ENCODE data around the gene PYM1. TPM values are rescaled to one million over a fixed set of nuclear protein-coding genes. Genes with fewer than 3 reads are reported as not detected.
"Not testable (repeated sequence)": the region's sequence is repeated elsewhere in the genome, so short reads cannot be mapped to it uniquely, and the experiment has no call there.

The PYM1 gene
- total RNA-seq, 6 experiments from 2014 or later: 16.5 to 36.4 (median 20.9) TPM

- Histone ChIP-seq H3K27ac (no peak overlapping the region), H3K36me3 (peaks cover 0 to 7% (median 0%) of the 10 kb centered on the region in 4 donors), H3K4me1 (peaks cover 0 to 19% (median 3%) of the 10 kb centered on the region in 4 donors), H3K27me3 (no peaks in the 10 kb centered on the region), H3K4me3 (no peak overlapping the region), H3K9me3 (no peaks in the 10 kb centered on the region)
- no peak for DNase-seq
- no peak for TF ChIP-seq POLR2A (IDR thresholded peaks at IDR 0.05)
- TF ChIP-seq CTCF (IDR thresholded peaks at IDR 0.05): no peak
- WGBS (ENCODE audit: insufficient coverage, low coverage, low lambda C conversion rate, missing lambda C conversion rate): 81% methylated on average over 3 of the region's 3 CpGs
- intact Hi-C loops (cut with DNase I): no loop called here
- no peak for ATAC-seq
These were observed 5.6 kb downstream of the PYM1 start for GRCh38 chr12:55922126-55922525.

- 59% methylated on average over 3 of the region's 3 CpGs for WGBS (ENCODE audit: insufficient coverage, low coverage, low lambda C conversion rate, missing lambda C conversion rate)
- Histone ChIP-seq H3K27ac (peak overlapping the region in 1 of 3 donors; percentile 16), H3K4me1 (peaks cover 0 to 16% (median 0%) of the 10 kb centered on the region in 4 donors)
- ATAC-seq: peak; percentile 59 to 90 (median 70)
- intact Hi-C loops (cut with DNase I); H3K36me3 ChIP-seq; H3K27me3 ChIP-seq; H3K4me3 ChIP-seq; DNase-seq; H3K9me3 ChIP-seq: not testable (repeated sequence)
These were observed 8.7 kb downstream of the PYM1 start for GRCh38 chr12:55919032-55919431.

- ATAC-seq: no peak
- no peak overlapping the region for H3K27ac ChIP-seq
- H3K4me1 ChIP-seq: peaks cover 0 to 11% (median 0%) of the 10 kb centered on the region in 4 donors
- H3K4me3 ChIP-seq: no peak overlapping the region
- intact Hi-C loops (cut with DNase I): no loop called here
- no peak for DNase-seq
- no peaks in the 10 kb centered on the region for H3K9me3 ChIP-seq
- no peaks in the 10 kb centered on the region for H3K27me3 ChIP-seq
- TF ChIP-seq CTCF (IDR thresholded peaks at IDR 0.05) (no peak), POLR2A (IDR thresholded peaks at IDR 0.05) (no peak)
- H3K36me3 ChIP-seq: no peaks in the 10 kb centered on the region
- WGBS (ENCODE audit: insufficient coverage, low coverage, low lambda C conversion rate, missing lambda C conversion rate): 51% methylated on average over 3 of the region's 3 CpGs
These were observed 12.2 kb downstream of the PYM1 start for GRCh38 chr12:55915482-55915859.

GRCh38 chr12:55912908-55913307 lies 14.8 kb downstream of the PYM1 start:
- DNase-seq: no peak
- WGBS (ENCODE audit: insufficient coverage, low coverage, low lambda C conversion rate, missing lambda C conversion rate): 75% methylated on average over 4 of the region's 4 CpGs
- no peaks in the 10 kb centered on the region for H3K27me3 ChIP-seq
- no peak overlapping the region for H3K4me3 ChIP-seq
- H3K4me1 ChIP-seq: peaks cover 0 to 20% (median 4%) of the 10 kb centered on the region in 4 donors
- TF ChIP-seq POLR2A (IDR thresholded peaks at IDR 0.05) (no peak), CTCF (IDR thresholded peaks at IDR 0.05) (no peak)
- H3K9me3 ChIP-seq: no peaks in the 10 kb centered on the region
- no peaks in the 10 kb centered on the region for H3K36me3 ChIP-seq
- ATAC-seq: no peak
- intact Hi-C loops (cut with DNase I): no loop called here
- H3K27ac ChIP-seq: no peak overlapping the region

- DNase-seq: no peak
- H3K4me1 ChIP-seq: peaks cover 0 to 18% (median 4%) of the 10 kb centered on the region in 4 donors
- TF ChIP-seq CTCF (IDR thresholded peaks at IDR 0.05) (no peak), POLR2A (IDR thresholded peaks at IDR 0.05) (no peak)
- no peaks in the 10 kb centered on the region for H3K36me3 ChIP-seq
- H3K27ac ChIP-seq: peak overlapping the region; percentile 18 to 70 (median 59)
- H3K9me3 ChIP-seq: no peaks in the 10 kb centered on the region
- ATAC-seq: peak; percentile 50 to 83 (median 60)
- no peak overlapping the region for H3K4me3 ChIP-seq
- H3K27me3 ChIP-seq: no peaks in the 10 kb centered on the region
- 31% methylated on average over 2 of the region's 2 CpGs for WGBS (ENCODE audit: insufficient coverage, low coverage, low lambda C conversion rate, missing lambda C conversion rate)
- intact Hi-C loops (cut with DNase I): no loop called here
These were observed 18.2 kb downstream of the PYM1 start for GRCh38 chr12:55909513-55909884.
